ENCODE data around the gene C11orf98.
"Not testable (repeated sequence)": the region's sequence is repeated elsewhere in the genome, so short reads cannot be mapped to it uniquely, and the experiment has no call there.

The C11orf98 gene

GRCh38 chr11:62688491-62688890, 23.5 kb upstream of the C11orf98 start:
- no peak for DNase-seq

GRCh38 chr11:62687508-62688396, 22.7 kb upstream of the C11orf98 start:
- peak; percentile 80 for DNase-seq

- no peak for DNase-seq
Measured at GRCh38 chr11:62682518-62682917, 17.5 kb upstream of the C11orf98 start.

GRCh38 chr11:62680825-62681240, 15.8 kb upstream of the C11orf98 start:
- DNase-seq: peak; percentile 11

- peak; percentile 88 for DNase-seq
Measured at GRCh38 chr11:62678770-62679696, 14.0 kb upstream of the C11orf98 start, which contains the start of gene UBXN1. UBXN1 (minus strand) TSS chr11:62679073; CDS start chr11:62678923, 150 bp downstream.

- DNase-seq: no peak
Measured at GRCh38 chr11:62678433-62678769, 13.4 kb upstream of the C11orf98 start.

- no peak for DNase-seq
Measured at GRCh38 chr11:62677714-62678113, 12.7 kb upstream of the C11orf98 start.

- no peak for DNase-seq
Measured at GRCh38 chr11:62677156-62677555, 12.1 kb upstream of the C11orf98 start.

- no peak for DNase-seq
Measured at GRCh38 chr11:62676698-62677097, 11.7 kb upstream of the C11orf98 start.

- DNase-seq: not testable (repeated sequence)
Measured at GRCh38 chr11:62675415-62675814, 10.4 kb upstream of the C11orf98 start.

- no peak for DNase-seq
Measured at GRCh38 chr11:62673196-62673525, 8.2 kb upstream of the C11orf98 start.

GRCh38 chr11:62671608-62672389, 6.8 kb upstream of the C11orf98 start, which contains the start of the genes LBHD1 and UQCC3:
LBHD1 (minus strand) TSS chr11:62672267; CDS start chr11:62670031, 2,236 bp downstream.
UQCC3 (plus strand) TSS chr11:62671673; CDS start chr11:62671746, 73 bp downstream.
- DNase-seq: peak; percentile 96

- no peak for DNase-seq
Measured at GRCh38 chr11:62671236-62671607, 6.2 kb upstream of the C11orf98 start.

GRCh38 chr11:62669420-62670161, 4.6 kb upstream of the C11orf98 start:
- no peak for DNase-seq

- no peak for DNase-seq
Measured at GRCh38 chr11:62667460-62667859, 2.5 kb upstream of the C11orf98 start.

GRCh38 chr11:62666259-62666926, 1.4 kb upstream of the C11orf98 start:
- DNase-seq: no peak

- no peak for DNase-seq
Measured at GRCh38 chr11:62665599-62666258, 719 bp upstream of the C11orf98 start.

- DNase-seq: no peak
Measured at GRCh38 chr11:62664405-62665074, 470 bp downstream of the C11orf98 start.

- DNase-seq: no peak
Measured at GRCh38 chr11:62656796-62657429, 8.1 kb downstream of the C11orf98 start.

All from right kidney (tissue), 1 donor.